Testis (tissue), 2 donors: ENCODE results near the gene PRIM2.
"Not testable (repeated sequence)": the region's sequence is repeated elsewhere in the genome, so short reads cannot be mapped to it uniquely, and the experiment has no call there.

Source experiments
- POLR2A ChIP-seq: fragments of 450-650 bp; IDR thresholded peaks from one replicate; pipeline ENCODE4 v1.6.1; 2017; ENCODE audit warnings: antibody characterized with exemption, mild to moderate bottlenecking, moderate library complexity
- TF ChIP-seq, protein P1 (sequence below), 3 experiments: fragments of 450-650 bp in 2 of 3; fragments of 200-600 bp in 1 of 3; sonication (generic) in 1 of 3; IDR thresholded peaks; one replicate each; pipeline ENCODE4 v1.5.1; 2016 to 2019; ENCODE audit warnings: antibody characterized with exemption in 3 of 3, mild to moderate bottlenecking in 2 of 3, moderate library complexity in 1 of 3

DNA sequence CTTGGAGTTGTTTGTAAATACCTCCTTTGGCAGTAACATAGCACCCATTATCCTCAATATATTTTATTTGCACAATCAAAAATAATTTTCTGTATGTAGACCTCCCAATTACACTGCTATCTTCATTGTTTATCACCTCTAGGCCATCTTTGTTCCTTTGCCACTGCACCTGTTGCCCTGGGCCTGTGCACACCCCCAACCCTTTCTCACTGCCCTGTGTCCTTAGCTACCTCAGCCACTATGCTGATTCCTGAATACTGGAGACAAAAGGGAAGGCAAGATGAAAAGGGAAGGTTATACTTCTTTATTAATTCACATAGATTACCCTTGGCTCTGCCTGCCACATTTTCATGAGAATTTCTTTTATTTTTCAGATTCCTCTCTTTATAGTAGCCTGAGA, 127.9 kb downstream of the PRIM2 start:
- TF ChIP-seq, protein P1, sequence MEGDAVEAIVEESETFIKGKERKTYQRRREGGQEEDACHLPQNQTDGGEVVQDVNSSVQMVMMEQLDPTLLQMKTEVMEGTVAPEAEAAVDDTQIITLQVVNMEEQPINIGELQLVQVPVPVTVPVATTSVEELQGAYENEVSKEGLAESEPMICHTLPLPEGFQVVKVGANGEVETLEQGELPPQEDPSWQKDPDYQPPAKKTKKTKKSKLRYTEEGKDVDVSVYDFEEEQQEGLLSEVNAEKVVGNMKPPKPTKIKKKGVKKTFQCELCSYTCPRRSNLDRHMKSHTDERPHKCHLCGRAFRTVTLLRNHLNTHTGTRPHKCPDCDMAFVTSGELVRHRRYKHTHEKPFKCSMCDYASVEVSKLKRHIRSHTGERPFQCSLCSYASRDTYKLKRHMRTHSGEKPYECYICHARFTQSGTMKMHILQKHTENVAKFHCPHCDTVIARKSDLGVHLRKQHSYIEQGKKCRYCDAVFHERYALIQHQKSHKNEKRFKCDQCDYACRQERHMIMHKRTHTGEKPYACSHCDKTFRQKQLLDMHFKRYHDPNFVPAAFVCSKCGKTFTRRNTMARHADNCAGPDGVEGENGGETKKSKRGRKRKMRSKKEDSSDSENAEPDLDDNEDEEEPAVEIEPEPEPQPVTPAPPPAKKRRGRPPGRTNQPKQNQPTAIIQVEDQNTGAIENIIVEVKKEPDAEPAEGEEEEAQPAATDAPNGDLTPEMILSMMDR (IDR thresholded peaks at IDR 0.05), result not testable (repeated sequence)
- TF ChIP-seq POLR2A, result not testable (repeated sequence)
